ENCODE data around the gene DHRS13.
"Not testable (repeated sequence)": the region's sequence is repeated elsewhere in the genome, so short reads cannot be mapped to it uniquely, and the experiment has no call there.

The DHRS13 gene

GRCh38 chr17:28935744-28936460 lies 33.0 kb upstream of the DHRS13 start:
- no peak overlapping the region for H3K4me3 ChIP-seq (ENCODE audit: low read length)
- no peak for TF ChIP-seq CTCF (IDR thresholded peaks at IDR 0.05; ENCODE audit: insufficient read depth, low read depth, low read length, missing control alignments)
- DNase-seq (ENCODE audit: low read depth): no peak

GRCh38 chr17:28934508-28934907 lies 31.6 kb upstream of the DHRS13 start:
- not testable (repeated sequence) for H3K4me3 ChIP-seq (ENCODE audit: low read length); DNase-seq (ENCODE audit: low read depth)

- no peak for DNase-seq (ENCODE audit: low read depth)
- H3K4me3 ChIP-seq (ENCODE audit: low read length): no peak overlapping the region
- no peak for TF ChIP-seq CTCF (IDR thresholded peaks at IDR 0.05; ENCODE audit: insufficient read depth, low read depth, low read length, missing control alignments)
These were observed 26.9 kb upstream of the DHRS13 start for GRCh38 chr17:28929787-28930186.

GRCh38 chr17:28928061-28928460 lies 25.2 kb upstream of the DHRS13 start:
- TF ChIP-seq CTCF (IDR thresholded peaks at IDR 0.05; ENCODE audit: insufficient read depth, low read depth, low read length, missing control alignments): no peak
- no peak overlapping the region for H3K4me3 ChIP-seq (ENCODE audit: low read length)
- peak; percentile 69 for DNase-seq (ENCODE audit: low read depth)

- H3K4me3 ChIP-seq (ENCODE audit: low read length): no peak overlapping the region
These were observed 23.9 kb upstream of the DHRS13 start for GRCh38 chr17:28926786-28927185.

GRCh38 chr17:28926366-28926765 lies 23.5 kb upstream of the DHRS13 start:
- DNase-seq (ENCODE audit: low read depth): peak; percentile 20
- H3K4me3 ChIP-seq (ENCODE audit: low read length): no peak overlapping the region
- no peak for TF ChIP-seq CTCF (IDR thresholded peaks at IDR 0.05; ENCODE audit: insufficient read depth, low read depth, low read length, missing control alignments)

More at GRCh38 chr17:28926786-28927185, 23.9 kb upstream of the DHRS13 start:
- TF ChIP-seq CTCF (IDR thresholded peaks at IDR 0.05; ENCODE audit: insufficient read depth, low read depth, low read length, missing control alignments): no peak
- DNase-seq (ENCODE audit: low read depth): no peak

GRCh38 chr17:28925912-28926365 lies 23.1 kb upstream of the DHRS13 start:
- TF ChIP-seq CTCF (IDR thresholded peaks at IDR 0.05; ENCODE audit: insufficient read depth, low read depth, low read length, missing control alignments): no peak
- H3K4me3 ChIP-seq (ENCODE audit: low read length): no peak overlapping the region
- peak; percentile 90 for DNase-seq (ENCODE audit: low read depth)
